ENCODE data around the gene CGA.

CGA gene

GRCh38 chr6:87070741-87071140 is 24.2 kb downstream of the CGA start:
- H3K36me3 ChIP-seq (ENCODE audit: control insufficient read depth in 1 of 2, insufficient read depth in 2 of 2, low read length in 2 of 2): no peaks in the 10 kb centered on the region
- peaks cover 27 to 48% of the 10 kb centered on the region in 2 donors for H3K4me1 ChIP-seq (ENCODE audit: control insufficient read depth in 1 of 2, insufficient read depth in 2 of 2, low read length in 2 of 2)

GRCh38 chr6:87068795-87069194 is 26.1 kb downstream of the CGA start:
- H3K36me3 ChIP-seq (ENCODE audit: control insufficient read depth in 1 of 2, insufficient read depth in 2 of 2, low read length in 2 of 2): no peaks in the 10 kb centered on the region
- H3K4me3 ChIP-seq (ENCODE audit: low read depth in 1 of 2, low read length in 2 of 2): no peak overlapping the region
- no peaks in the 10 kb centered on the region for H3K27me3 ChIP-seq (ENCODE audit: control insufficient read depth in 1 of 2, insufficient read depth in 2 of 2, low read length in 2 of 2)
- peaks cover 23 to 42% of the 10 kb centered on the region in 2 donors for H3K4me1 ChIP-seq (ENCODE audit: control insufficient read depth in 1 of 2, insufficient read depth in 2 of 2, low read length in 2 of 2)
- H3K9ac ChIP-seq (ENCODE audit: low read depth in 1 of 2, low read length in 2 of 2): no peak overlapping the region
- no peaks in the 10 kb centered on the region for H3K9me3 ChIP-seq (ENCODE audit: control insufficient read depth in 1 of 2, low read length in 2 of 2)
- no peak overlapping the region for H3K27ac ChIP-seq (ENCODE audit: low read depth, low read length)

More at GRCh38 chr6:87070741-87071140, 24.2 kb downstream of the CGA start:
- no peak overlapping the region for H3K27ac ChIP-seq (ENCODE audit: low read depth, low read length)
- H3K9me3 ChIP-seq (ENCODE audit: control insufficient read depth in 1 of 2, low read length in 2 of 2): no peaks in the 10 kb centered on the region
- H3K9ac ChIP-seq (ENCODE audit: low read depth in 1 of 2, low read length in 2 of 2): no peak overlapping the region
- no peaks in the 10 kb centered on the region for H3K27me3 ChIP-seq (ENCODE audit: control insufficient read depth in 1 of 2, insufficient read depth in 2 of 2, low read length in 2 of 2)
- H3K4me3 ChIP-seq (ENCODE audit: low read depth in 1 of 2, low read length in 2 of 2): no peak overlapping the region

GRCh38 chr6:87066449-87067333 is 28.2 kb downstream of the CGA start:
- Histone ChIP-seq H3K36me3 (ENCODE audit: control insufficient read depth in 1 of 2, insufficient read depth in 2 of 2, low read length in 2 of 2) (no peaks in the 10 kb centered on the region), H3K9ac (ENCODE audit: low read depth in 1 of 2, low read length in 2 of 2) (no peak overlapping the region), H3K4me3 (ENCODE audit: low read depth in 1 of 2, low read length in 2 of 2) (peak overlapping the region; percentile 37 to 60), H3K27ac (ENCODE audit: low read depth, low read length) (no peak overlapping the region), H3K9me3 (ENCODE audit: control insufficient read depth in 1 of 2, low read length in 2 of 2) (no peaks in the 10 kb centered on the region), H3K27me3 (ENCODE audit: control insufficient read depth in 1 of 2, insufficient read depth in 2 of 2, low read length in 2 of 2) (no peaks in the 10 kb centered on the region), H3K4me1 (ENCODE audit: control insufficient read depth in 1 of 2, insufficient read depth in 2 of 2, low read length in 2 of 2) (peaks cover 15 to 23% of the 10 kb centered on the region in 2 donors)

GRCh38 chr6:87065117-87065516 is 29.8 kb downstream of the CGA start:
- Histone ChIP-seq H3K27ac (ENCODE audit: low read depth, low read length) (no peak overlapping the region), H3K4me3 (ENCODE audit: low read depth in 1 of 2, low read length in 2 of 2) (no peak overlapping the region), H3K4me1 (ENCODE audit: control insufficient read depth in 1 of 2, insufficient read depth in 2 of 2, low read length in 2 of 2) (peaks cover 2 to 10% of the 10 kb centered on the region in 2 donors), H3K9ac (ENCODE audit: low read depth in 1 of 2, low read length in 2 of 2) (no peak overlapping the region), H3K27me3 (ENCODE audit: control insufficient read depth in 1 of 2, insufficient read depth in 2 of 2, low read length in 2 of 2) (no peaks in the 10 kb centered on the region), H3K9me3 (ENCODE audit: control insufficient read depth in 1 of 2, low read length in 2 of 2) (no peaks in the 10 kb centered on the region), H3K36me3 (ENCODE audit: control insufficient read depth in 1 of 2, insufficient read depth in 2 of 2, low read length in 2 of 2) (no peaks in the 10 kb centered on the region)

GRCh38 chr6:87059943-87060342 is 35.0 kb downstream of the CGA start:
- no peak overlapping the region for H3K27ac ChIP-seq (ENCODE audit: low read depth, low read length)
- H3K9me3 ChIP-seq (ENCODE audit: control insufficient read depth in 1 of 2, low read length in 2 of 2): no peaks in the 10 kb centered on the region
- no peak overlapping the region for H3K9ac ChIP-seq (ENCODE audit: low read depth in 1 of 2, low read length in 2 of 2)
- H3K4me3 ChIP-seq (ENCODE audit: low read depth in 1 of 2, low read length in 2 of 2): no peak overlapping the region
- no peaks in the 10 kb centered on the region for H3K36me3 ChIP-seq (ENCODE audit: control insufficient read depth in 1 of 2, insufficient read depth in 2 of 2, low read length in 2 of 2)
- H3K27me3 ChIP-seq (ENCODE audit: control insufficient read depth in 1 of 2, insufficient read depth in 2 of 2, low read length in 2 of 2): no peaks in the 10 kb centered on the region
- H3K4me1 ChIP-seq (ENCODE audit: control insufficient read depth in 1 of 2, insufficient read depth in 2 of 2, low read length in 2 of 2): no peaks in the 10 kb centered on the region

GRCh38 chr6:87054143-87054833 is 40.6 kb downstream of the CGA start:
- no peaks in the 10 kb centered on the region for H3K36me3 ChIP-seq (ENCODE audit: control insufficient read depth in 1 of 2, insufficient read depth in 2 of 2, low read length in 2 of 2)
- no peaks in the 10 kb centered on the region for H3K4me1 ChIP-seq (ENCODE audit: control insufficient read depth in 1 of 2, insufficient read depth in 2 of 2, low read length in 2 of 2)
- H3K27me3 ChIP-seq (ENCODE audit: control insufficient read depth in 1 of 2, insufficient read depth in 2 of 2, low read length in 2 of 2): no peaks in the 10 kb centered on the region
- no peak overlapping the region for H3K9ac ChIP-seq (ENCODE audit: low read depth in 1 of 2, low read length in 2 of 2)
- no peak overlapping the region for H3K27ac ChIP-seq (ENCODE audit: low read depth, low read length)
- no peak overlapping the region for H3K4me3 ChIP-seq (ENCODE audit: low read depth in 1 of 2, low read length in 2 of 2)
- H3K9me3 ChIP-seq (ENCODE audit: control insufficient read depth in 1 of 2, low read length in 2 of 2): no peaks in the 10 kb centered on the region

GRCh38 chr6:87053312-87053711 is 41.6 kb downstream of the CGA start:
- no peaks in the 10 kb centered on the region for H3K36me3 ChIP-seq (ENCODE audit: control insufficient read depth in 1 of 2, insufficient read depth in 2 of 2, low read length in 2 of 2)
- no peaks in the 10 kb centered on the region for H3K9me3 ChIP-seq (ENCODE audit: control insufficient read depth in 1 of 2, low read length in 2 of 2)
- no peak overlapping the region for H3K9ac ChIP-seq (ENCODE audit: low read depth in 1 of 2, low read length in 2 of 2)
- no peak overlapping the region for H3K27ac ChIP-seq (ENCODE audit: low read depth, low read length)
- no peaks in the 10 kb centered on the region for H3K27me3 ChIP-seq (ENCODE audit: control insufficient read depth in 1 of 2, insufficient read depth in 2 of 2, low read length in 2 of 2)
- no peak overlapping the region for H3K4me3 ChIP-seq (ENCODE audit: low read depth in 1 of 2, low read length in 2 of 2)
- no peaks in the 10 kb centered on the region for H3K4me1 ChIP-seq (ENCODE audit: control insufficient read depth in 1 of 2, insufficient read depth in 2 of 2, low read length in 2 of 2)

GRCh38 chr6:87049779-87050178 is 45.1 kb downstream of the CGA start:
- H3K36me3 ChIP-seq (ENCODE audit: control insufficient read depth in 1 of 2, insufficient read depth in 2 of 2, low read length in 2 of 2): no peaks in the 10 kb centered on the region
- H3K9ac ChIP-seq (ENCODE audit: low read depth in 1 of 2, low read length in 2 of 2): no peak overlapping the region
- H3K27me3 ChIP-seq (ENCODE audit: control insufficient read depth in 1 of 2, insufficient read depth in 2 of 2, low read length in 2 of 2): no peaks in the 10 kb centered on the region
- no peaks in the 10 kb centered on the region for H3K4me1 ChIP-seq (ENCODE audit: control insufficient read depth in 1 of 2, insufficient read depth in 2 of 2, low read length in 2 of 2)
- H3K27ac ChIP-seq (ENCODE audit: low read depth, low read length): no peak overlapping the region
- no peaks in the 10 kb centered on the region for H3K9me3 ChIP-seq (ENCODE audit: control insufficient read depth in 1 of 2, low read length in 2 of 2)
- H3K4me3 ChIP-seq (ENCODE audit: low read depth in 1 of 2, low read length in 2 of 2): no peak overlapping the region

GRCh38 chr6:87045521-87046075 is 49.3 kb downstream of the CGA start:
- no peaks in the 10 kb centered on the region for H3K27me3 ChIP-seq (ENCODE audit: control insufficient read depth in 1 of 2, insufficient read depth in 2 of 2, low read length in 2 of 2)
- no peaks in the 10 kb centered on the region for H3K4me1 ChIP-seq (ENCODE audit: control insufficient read depth in 1 of 2, insufficient read depth in 2 of 2, low read length in 2 of 2)
- no peaks in the 10 kb centered on the region for H3K9me3 ChIP-seq (ENCODE audit: control insufficient read depth in 1 of 2, low read length in 2 of 2)
- H3K9ac ChIP-seq (ENCODE audit: low read depth in 1 of 2, low read length in 2 of 2): no peak overlapping the region
- H3K4me3 ChIP-seq (ENCODE audit: low read depth in 1 of 2, low read length in 2 of 2): no peak overlapping the region
- no peaks in the 10 kb centered on the region for H3K36me3 ChIP-seq (ENCODE audit: control insufficient read depth in 1 of 2, insufficient read depth in 2 of 2, low read length in 2 of 2)
- H3K27ac ChIP-seq (ENCODE audit: low read depth, low read length): no peak overlapping the region

GRCh38 chr6:87040729-87041128 is 54.2 kb downstream of the CGA start:
- no peaks in the 10 kb centered on the region for H3K27me3 ChIP-seq (ENCODE audit: control insufficient read depth in 1 of 2, insufficient read depth in 2 of 2, low read length in 2 of 2)
- H3K9me3 ChIP-seq (ENCODE audit: control insufficient read depth in 1 of 2, low read length in 2 of 2): no peaks in the 10 kb centered on the region
- no peak overlapping the region for H3K9ac ChIP-seq (ENCODE audit: low read depth in 1 of 2, low read length in 2 of 2)
- H3K4me3 ChIP-seq (ENCODE audit: low read depth in 1 of 2, low read length in 2 of 2): no peak overlapping the region
- no peak overlapping the region for H3K27ac ChIP-seq (ENCODE audit: low read depth, low read length)
- no peaks in the 10 kb centered on the region for H3K36me3 ChIP-seq (ENCODE audit: control insufficient read depth in 1 of 2, insufficient read depth in 2 of 2, low read length in 2 of 2)
- no peaks in the 10 kb centered on the region for H3K4me1 ChIP-seq (ENCODE audit: control insufficient read depth in 1 of 2, insufficient read depth in 2 of 2, low read length in 2 of 2)

Data from duodenal mucosa (tissue), 2 donors.